T-helper 2 cell treated with Interferon-gamma antibody and Interleukin-4, amounts not matched to agents 100 ng/mL and 5 ng/mL, for 36 hours (primary cell): Measurements from ENCODE around the gene SLC25A39. TPM values are rescaled to one million over a fixed set of nuclear protein-coding genes. Genes with fewer than 3 reads are reported as not detected.
"Not testable (repeated sequence)": the region's sequence is repeated elsewhere in the genome, so short reads cannot be mapped to it uniquely, and the experiment has no call there.

Experiments used
- intact Hi-C: fragments of 100-400 bp; cut with micrococcal nuclease; formaldehyde crosslinking; loops from one replicate; pipeline ENCODE4 v1.15.1; 2023
- total RNA-seq: library from RNA; stranded (reverse); gene quantifications from 2 replicates; pipeline ENCODE4 v1.2.3, GENCODE V29; 2022

Gene SLC25A39
- total RNA-seq, 1 donor from 2014 or later: 110 TPM

DNA sequence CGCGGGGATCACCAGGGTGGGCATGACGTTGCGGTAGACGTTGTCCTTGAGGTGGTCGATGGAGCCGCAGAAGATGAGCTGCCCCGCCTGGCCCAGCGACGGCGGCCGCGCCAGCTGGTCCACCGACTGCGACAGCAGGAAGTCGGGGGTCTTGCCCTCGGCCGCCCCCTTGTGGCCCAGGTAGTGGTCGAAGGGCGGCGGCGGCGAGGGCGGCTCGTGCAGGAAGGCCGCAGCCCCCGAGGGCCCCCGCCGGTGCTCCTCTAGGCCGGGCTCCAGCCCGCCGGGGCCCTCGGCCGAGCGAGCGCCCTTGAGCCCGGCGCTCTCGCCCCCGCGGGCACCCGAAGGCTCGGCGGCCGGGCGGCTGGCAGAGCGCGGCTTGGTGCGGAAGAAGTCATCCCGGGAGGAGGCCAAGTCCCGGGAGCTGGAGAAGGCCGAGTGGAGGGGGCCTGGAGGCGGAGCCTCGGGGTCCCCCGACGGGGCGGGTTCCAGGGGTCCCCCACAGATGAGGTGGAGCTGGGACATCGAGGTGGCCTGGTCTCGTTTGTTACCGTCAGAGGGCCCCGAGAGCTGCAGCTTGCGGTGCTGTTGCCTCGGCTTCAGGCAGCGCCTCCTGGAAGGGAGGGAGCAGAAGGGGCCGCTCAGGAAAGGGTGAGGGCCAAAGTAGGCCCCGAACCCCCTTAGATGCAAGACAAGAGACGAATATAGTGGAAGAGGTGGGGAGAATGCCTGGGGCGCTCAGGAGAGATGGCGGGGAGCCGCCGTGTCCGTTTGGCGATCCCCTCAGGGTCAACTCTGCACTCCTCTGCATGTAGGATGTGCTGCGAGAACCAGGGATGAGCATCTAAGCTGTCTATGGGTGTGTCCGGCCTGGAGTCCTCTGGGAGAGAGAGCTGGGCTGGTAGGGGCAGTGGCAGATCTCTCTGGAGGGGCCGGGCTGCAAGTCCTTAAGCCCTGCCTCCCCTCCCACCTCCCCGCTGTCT, 30.2 kb upstream of the SLC25A39 start:
- intact Hi-C loops: no loop called here

- intact Hi-C loops: no loop called here
Measured at GRCh38 chr17:44353672-44354331, 29.2 kb upstream of the SLC25A39 start.

- intact Hi-C loops: no loop called here
Measured at GRCh38 chr17:44352828-44353671, 28.4 kb upstream of the SLC25A39 start.

GRCh38 chr17:44351961-44352827, 27.6 kb upstream of the SLC25A39 start:
- intact Hi-C loops: no loop called here

GRCh38 chr17:44351464-44351863, 26.8 kb upstream of the SLC25A39 start:
- intact Hi-C loops: no loop called here

- intact Hi-C loops: loop anchor here (1.0 kb wide), 2 partner anchors 19 to 140 kb away; no protein-coding TSS in a partner anchor
Measured at GRCh38 chr17:44350733-44351226, 26.2 kb upstream of the SLC25A39 start.

- intact Hi-C loops: loop anchor here (1.0 kb wide), 2 partner anchors 18 to 139 kb away; no protein-coding TSS in a partner anchor
Measured at GRCh38 chr17:44349553-44350070, 25.0 kb upstream of the SLC25A39 start.

GRCh38 chr17:44348988-44349364, 24.4 kb upstream of the SLC25A39 start:
- intact Hi-C loops: no loop called here

DNA sequence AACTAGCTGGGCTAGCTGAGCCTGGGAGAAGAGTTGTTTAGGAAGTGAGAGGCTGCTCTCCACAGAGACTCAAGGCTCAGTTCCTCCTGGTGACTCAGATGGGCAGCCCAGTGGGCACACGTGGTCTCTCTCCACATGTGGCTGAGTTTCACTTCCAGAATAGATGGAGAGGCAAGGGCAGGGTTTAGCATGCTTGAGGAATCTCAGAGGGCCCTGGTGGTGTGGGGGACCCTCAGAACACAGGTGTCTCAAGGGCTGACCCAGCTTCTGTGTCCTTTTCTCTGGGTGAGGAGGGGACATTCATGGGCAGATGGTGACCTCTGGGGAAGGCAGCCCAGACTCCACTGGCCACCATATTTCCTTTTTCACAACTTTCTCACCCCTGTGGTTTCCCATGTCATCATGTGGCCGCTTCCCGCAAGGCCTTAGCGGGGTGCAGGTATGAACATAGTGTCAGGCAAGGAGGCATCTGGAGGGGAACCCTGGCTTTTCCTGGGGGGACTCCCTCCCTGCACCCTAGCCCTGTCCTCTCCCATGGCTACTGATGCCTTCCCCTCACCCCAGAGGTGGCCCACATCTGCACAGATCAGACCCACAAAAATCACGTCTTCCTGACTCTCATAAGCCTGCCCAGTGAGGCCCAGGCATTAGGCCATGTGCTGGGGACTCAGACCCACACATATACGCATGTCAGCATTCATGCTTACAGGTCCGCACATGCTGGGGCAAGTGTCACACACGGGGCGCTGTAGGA, 23.8 kb upstream of the SLC25A39 start:
- intact Hi-C loops: no loop called here

GRCh38 chr17:44347206-44348055, 22.8 kb upstream of the SLC25A39 start:
- intact Hi-C loops: not testable (repeated sequence)

DNA sequence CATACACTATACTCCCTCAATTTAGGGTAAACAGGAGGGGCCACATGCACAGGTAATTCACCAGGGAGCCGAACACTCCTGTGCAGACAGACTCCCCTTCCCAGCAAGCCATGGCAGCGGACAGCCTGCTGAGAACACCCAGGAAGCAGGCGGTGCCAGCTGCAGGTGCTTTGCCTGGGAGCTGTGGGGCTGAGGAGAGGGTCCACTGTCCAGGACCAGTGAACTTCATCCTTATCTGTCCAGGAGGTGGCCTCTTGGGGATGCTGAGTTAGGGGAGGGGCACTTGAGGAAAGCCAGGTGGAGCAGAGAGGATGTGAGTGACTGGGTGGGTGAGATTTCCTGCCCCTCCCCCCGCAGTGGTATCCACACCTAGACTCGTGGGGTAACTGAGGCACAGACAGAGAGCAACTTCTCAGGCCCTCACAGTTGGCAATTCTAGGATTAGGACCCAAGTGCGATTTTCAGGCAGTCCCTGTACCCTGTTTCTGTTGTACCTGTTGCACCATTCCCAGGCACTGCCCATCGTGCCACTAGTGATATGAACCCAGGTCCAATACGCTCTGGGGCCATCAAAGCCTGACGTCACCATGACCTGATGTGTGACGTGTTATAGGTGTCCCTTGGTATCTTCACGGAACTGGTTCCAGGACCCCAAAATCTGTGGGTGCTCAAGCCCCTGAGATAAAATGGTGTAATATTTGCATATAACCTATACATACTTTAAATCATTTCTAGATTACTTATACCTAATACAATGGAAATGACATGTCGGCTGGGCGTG, 21.6 kb upstream of the SLC25A39 start:
- intact Hi-C loops: no loop called here

GRCh38 chr17:44345454-44346026, 20.9 kb upstream of the SLC25A39 start:
- intact Hi-C loops: loop anchor here (1.0 to 2.0 kb wide), 2 partner anchors 15 to 145 kb away; no protein-coding TSS in a partner anchor

DNA sequence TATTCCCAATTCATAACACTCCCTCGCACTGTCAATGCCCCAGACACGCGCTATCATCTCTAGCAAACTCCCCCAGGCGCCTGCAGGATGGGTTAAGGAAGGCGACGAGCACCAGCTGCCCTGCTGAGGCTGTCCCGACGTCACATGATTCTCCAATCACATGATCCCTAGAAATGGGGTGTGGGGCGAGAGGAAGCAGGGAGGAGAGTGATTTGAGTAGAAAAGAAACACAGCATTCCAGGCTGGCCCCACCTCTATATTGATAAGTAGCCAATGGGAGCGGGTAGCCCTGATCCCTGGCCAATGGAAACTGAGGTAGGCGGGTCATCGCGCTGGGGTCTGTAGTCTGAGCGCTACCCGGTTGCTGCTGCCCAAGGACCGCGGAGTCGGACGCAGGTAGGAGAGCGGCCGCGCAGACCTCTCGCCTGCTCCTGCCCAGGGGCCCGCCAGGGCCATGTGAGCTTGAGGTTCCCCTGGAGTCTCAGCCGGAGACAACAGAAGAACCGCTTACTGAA, 20.4 kb upstream of the SLC25A39 start, which contains the start of gene GRN:
TSS of gene GRN (plus strand) at position 364 of the 515 bp plus-strand sequence. CDS start 3,863 bp downstream, outside the sequence.
- intact Hi-C loops: loop anchor here (1.0 to 2.0 kb wide), 2 partner anchors 14 to 145 kb away; no protein-coding TSS in a partner anchor

DNA sequence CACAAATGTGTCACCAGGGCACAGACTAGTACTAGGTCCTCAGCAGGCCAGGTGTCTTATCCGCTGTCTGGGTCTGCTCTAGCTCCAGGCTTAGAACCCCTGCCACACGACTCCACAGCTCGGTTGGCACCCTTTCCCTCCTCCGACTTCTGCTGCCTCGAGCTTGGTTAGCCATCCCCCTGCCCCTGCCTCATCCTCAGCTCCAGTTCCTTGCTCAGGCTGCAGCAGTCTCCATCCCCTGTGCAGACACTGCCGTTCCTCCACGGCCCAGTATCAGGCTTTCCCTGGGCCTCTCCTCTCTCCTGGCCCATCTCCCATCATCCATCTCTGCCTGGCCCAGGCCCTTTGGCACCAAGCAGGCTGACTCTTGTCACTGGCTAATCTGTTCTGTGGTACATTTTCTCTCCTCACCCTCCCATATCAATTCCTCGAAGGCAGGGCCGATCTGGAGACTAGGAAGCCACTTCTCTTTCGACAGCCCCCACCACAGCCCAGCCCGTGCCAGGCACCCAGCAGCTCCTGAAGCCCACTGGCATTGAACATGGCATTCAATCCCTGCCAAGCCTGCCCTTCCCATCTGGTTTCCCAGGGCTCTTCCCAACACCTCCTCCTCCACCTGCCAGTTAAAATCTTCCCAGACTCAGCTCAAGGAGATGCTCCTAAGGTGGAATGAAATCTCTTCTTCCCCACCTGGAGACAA, 19.0 kb upstream of the SLC25A39 start:
- intact Hi-C loops: loop anchor here (2.0 kb wide), 1 partner anchor 13 kb away; no protein-coding TSS in a partner anchor

- intact Hi-C loops: not testable (repeated sequence)
Measured at GRCh38 chr17:44340553-44340952, 15.9 kb upstream of the SLC25A39 start.

GRCh38 chr17:44338702-44339101, 14.1 kb upstream of the SLC25A39 start:
- intact Hi-C loops: no loop called here
